Endodermal cell (in vitro differentiated cells): ENCODE results near the gene FUBP3. TPM values are rescaled to one million over a fixed set of nuclear protein-coding genes. Genes with fewer than 3 reads are reported as not detected.

Source experiments
- DNase-seq: peaks from one replicate; pipeline ENCODE4 v3.0.0-alpha.2; 2017
- H3K27ac ChIP-seq: 2 replicates; pipeline ENCODE4 v1.5.1; 2013; ENCODE audit warnings: mild to moderate bottlenecking, low read depth, low read length, moderate library complexity
- H3K27me3 ChIP-seq: 2 replicates; pipeline ENCODE4 v1.6.1; 2013; ENCODE audit warnings: mild to moderate bottlenecking, low read length, moderate library complexity; ENCODE audit not compliant: insufficient read depth, control insufficient read depth, poor library complexity, severe bottlenecking
- H3K36me3 ChIP-seq: 2 replicates; pipeline ENCODE4 v1.7.0; 2013; ENCODE audit warnings: mild to moderate bottlenecking, low read length, moderate library complexity; ENCODE audit not compliant: control insufficient read depth, insufficient read depth
- H3K4me1 ChIP-seq: one replicate; pipeline ENCODE4 v1.7.0; 2013; ENCODE audit warnings: low read length; ENCODE audit not compliant: control insufficient read depth, insufficient read depth
- H3K4me3 ChIP-seq: 2 replicates; pipeline ENCODE4 v1.5.1; 2013; ENCODE audit warnings: mild to moderate bottlenecking, low read length, moderate library complexity
- H3K9ac ChIP-seq: 2 replicates; pipeline ENCODE4 v1.6.1; 2013; ENCODE audit warnings: mild to moderate bottlenecking, low read length, moderate library complexity; ENCODE audit not compliant: poor library complexity, severe bottlenecking; ENCODE audit errors: extremely low read depth
- H3K9me3 ChIP-seq: 2 replicates; pipeline ENCODE4 v1.6.1; 2013; ENCODE audit warnings: mild to moderate bottlenecking, low read length, moderate library complexity; ENCODE audit not compliant: control insufficient read depth
- H3K27ac Mint-ChIP-seq: 2 replicates; pipeline ENCODE4 v1.8.0; 2020; ENCODE audit warnings: mixed read lengths
- H3K27me3 Mint-ChIP-seq: 2 replicates; pipeline ENCODE4 v1.8.0; 2021; ENCODE audit warnings: mild to moderate bottlenecking, mixed read lengths; ENCODE audit not compliant: insufficient read depth
- H3K36me3 Mint-ChIP-seq: 2 replicates; pipeline ENCODE4 v1.8.0; 2020; ENCODE audit warnings: low read depth, mixed read lengths
- H3K4me1 Mint-ChIP-seq: 2 replicates; pipeline ENCODE4 v1.8.0; 2020; ENCODE audit warnings: mixed read lengths
- H3K4me3 Mint-ChIP-seq: 2 replicates; pipeline ENCODE4 v1.8.0; 2020; ENCODE audit warnings: mild to moderate bottlenecking, moderate library complexity, mixed read lengths
- H3K9me3 Mint-ChIP-seq: 2 replicates; pipeline ENCODE4 v1.8.0; 2020; ENCODE audit warnings: mild to moderate bottlenecking, mixed read lengths
- CTCF ChIP-seq: fragments of 200-600 bp; sonication (generic); conservative IDR thresholded peaks from 2 replicates; pipeline ENCODE4 v1.5.0; 2021; ENCODE audit warnings: antibody characterized with exemption, mild to moderate bottlenecking
- WGBS, 2 experiments: methylation state at CpG; one replicate each; pipeline versions ENCODE4 v1.1.5 to v1.1.7; 2013; ENCODE audit warnings: missing lambda C conversion rate in 2 of 2, mixed read lengths in 1 of 2; ENCODE audit not compliant: insufficient coverage in 1 of 2, insufficient read length in 1 of 2; 5-methylcytosine and 5-hydroxymethylcytosine counted together
- total RNA-seq, 2 donors: library from RNA; stranded (reverse); fragmentation: NEBNext Ultra II Directional in 1 of 2; extraction: Animal tissue kit (Norgen Biotek cat#: 25700) in 1 of 2; gene quantifications; 2 replicates in 1 of 2; 3 replicates in 1 of 2; pipeline ENCODE4 v1.2.1, GENCODE V29; 2021

FUBP3 gene
- total RNA-seq, 2 donors from 2014 or later = 74.3 to 76.3 TPM

- H3K4me3 ChIP-seq = no peak overlapping the region
- no peaks in the 10 kb centered on the region for H3K36me3 Mint-ChIP-seq
- no peaks in the 10 kb centered on the region for H3K4me1 Mint-ChIP-seq
- no peaks in the 10 kb centered on the region for H3K9me3 Mint-ChIP-seq
- DNase-seq = no peak
- no peak overlapping the region for H3K27ac ChIP-seq
- WGBS, 2 experiments = 95 to 97% methylated on average over 8 of the region's 8 CpGs
- H3K9me3 ChIP-seq = no peaks in the 10 kb centered on the region
- TF ChIP-seq CTCF = no peak
- no peak overlapping the region for H3K4me3 Mint-ChIP-seq
- no peaks in the 10 kb centered on the region for H3K4me1 ChIP-seq
- no peak overlapping the region for H3K9ac ChIP-seq
- H3K36me3 ChIP-seq = no peaks in the 10 kb centered on the region
- H3K27me3 ChIP-seq = peaks cover 48% of the 10 kb centered on the region
- peaks cover 70% of the 10 kb centered on the region for H3K27me3 Mint-ChIP-seq
- no peak overlapping the region for H3K27ac Mint-ChIP-seq
Observed at GRCh38 chr9:130672466-130672865, 93.1 kb downstream of the FUBP3 start.

GRCh38 chr9:130672933-130673615, 93.7 kb downstream of the FUBP3 start:
- H3K9me3 ChIP-seq = no peaks in the 10 kb centered on the region
- no peak overlapping the region for H3K27ac Mint-ChIP-seq
- no peaks in the 10 kb centered on the region for H3K4me1 ChIP-seq
- no peaks in the 10 kb centered on the region for H3K9me3 Mint-ChIP-seq
- no peak overlapping the region for H3K27ac ChIP-seq
- H3K27me3 Mint-ChIP-seq = peaks cover 70% of the 10 kb centered on the region
- no peak overlapping the region for H3K4me3 ChIP-seq
- H3K4me3 Mint-ChIP-seq = no peak overlapping the region
- H3K9ac ChIP-seq = no peak overlapping the region
- TF ChIP-seq CTCF = no peak
- no peak for DNase-seq
- peaks cover 48% of the 10 kb centered on the region for H3K27me3 ChIP-seq
- H3K36me3 ChIP-seq = no peaks in the 10 kb centered on the region
- H3K36me3 Mint-ChIP-seq = no peaks in the 10 kb centered on the region
- 88 to 92% methylated on average over 7 to 12 of the region's 12 CpGs for WGBS, 2 experiments
- no peaks in the 10 kb centered on the region for H3K4me1 Mint-ChIP-seq

GRCh38 chr9:130675396-130675795, 96.0 kb downstream of the FUBP3 start:
- Histone ChIP-seq H3K4me1 (no peaks in the 10 kb centered on the region), H3K9me3 (no peaks in the 10 kb centered on the region), H3K36me3 (no peaks in the 10 kb centered on the region), H3K27me3 (peaks cover 55% of the 10 kb centered on the region), H3K4me3 (no peak overlapping the region), H3K9ac (no peak overlapping the region), H3K27ac (no peak overlapping the region)
- no peaks in the 10 kb centered on the region for H3K4me1 Mint-ChIP-seq
- H3K36me3 Mint-ChIP-seq = no peaks in the 10 kb centered on the region
- TF ChIP-seq CTCF = no peak
- no peaks in the 10 kb centered on the region for H3K9me3 Mint-ChIP-seq
- DNase-seq = no peak
- peaks cover 71% of the 10 kb centered on the region for H3K27me3 Mint-ChIP-seq
- H3K4me3 Mint-ChIP-seq = no peak overlapping the region
- no peak overlapping the region for H3K27ac Mint-ChIP-seq
- 89 to 92% methylated on average over 10 to 13 of the region's 13 CpGs for whole genome bisulfite sequencing, 2 experiments
